Sigmoid colon (tissue), 7 donors: ENCODE data around the gene SLC4A1. TPM values are rescaled to one million over a fixed set of nuclear protein-coding genes. Genes with fewer than 3 reads are reported as not detected.

Source experiments
- DNase-seq: peaks from one replicate; pipeline ENCODE4 v3.0.0-alpha.2; 2019
- H3K27ac ChIP-seq, 4 donors: fragments of 200-600 bp; sonication (generic); one replicate each; pipeline ENCODE4 v1.5.1; 2016 to 2019; ENCODE audit warnings: mild to moderate bottlenecking in 1 of 4
- H3K27me3 ChIP-seq, 3 donors: fragments of 200-600 bp; sonication (generic); one replicate each; pipeline ENCODE4 v1.5.1; 2019; ENCODE audit warnings: mild to moderate bottlenecking in 1 of 3
- H3K36me3 ChIP-seq, 4 donors: fragments of 200-600 bp; sonication (generic); one replicate each; pipeline ENCODE4 v1.5.1; 2016 to 2019
- H3K4me1 ChIP-seq, 4 donors: fragments of 200-600 bp; sonication (generic); one replicate each; pipeline ENCODE4 v1.5.1; 2017 to 2019
- H3K4me3 ChIP-seq, 4 donors: fragments of 200-600 bp; sonication (generic); one replicate each; pipeline ENCODE4 v1.5.1; 2017 to 2019; ENCODE audit warnings: mild to moderate bottlenecking in 2 of 4, moderate library complexity in 1 of 4
- H3K9me3 ChIP-seq, 4 donors: fragments of 200-600 bp in 3 of 4; sonication (generic) in 3 of 4; one replicate each; pipeline versions ENCODE4 v1.5.1 to v1.6.1; 2013 to 2019
- EP300 ChIP-seq, 4 donors: sonication (generic); formaldehyde crosslinking; IDR thresholded peaks; one replicate each; pipeline ENCODE4 v1.6.1; 2017; ENCODE audit warnings: antibody characterized with exemption in 4 of 4
- POLR2A ChIP-seq, 2 donors: fragments of 450-650 bp; IDR thresholded peaks; one replicate each; pipeline ENCODE4 v1.6.1; 2016; ENCODE audit warnings: antibody characterized with exemption in 2 of 2, mild to moderate bottlenecking in 2 of 2, moderate library complexity in 2 of 2
- POLR2AphosphoS5 ChIP-seq, 4 donors: sonication (generic); formaldehyde crosslinking; IDR thresholded peaks; one replicate each; pipeline ENCODE4 v1.6.1; 2017; ENCODE audit warnings: antibody characterized with exemption in 4 of 4
- WGBS, 2 donors: extraction: QIAGEN DNeasy Blood & Tissue Kit; methylation state at CpG; one replicate each; pipeline ENCODE4 v1.1.7; 2013; 5-methylcytosine and 5-hydroxymethylcytosine counted together
- intact Hi-C: fragments of 100-400 bp; cut with DNase I; formaldehyde crosslinking; loops from one replicate; pipeline ENCODE4 v1.15.1; 2023
- polyA plus RNA-seq, 3 donors: library from polyadenylated mRNA; stranded (reverse); fragments of 200-250 nt; gene quantifications; one replicate each; pipeline ENCODE4 v1.2.3, GENCODE V29; 2013
- small RNA-seq, 3 donors: library from RNA; depleted of rRNA; stranded (forward); fragments of <200 nt; gene quantifications; one replicate each; pipeline ENCODE3, GENCODE V24; 2016
- total RNA-seq, 4 donors: library from RNA; depleted of rRNA; stranded (reverse); fragments of >200 nt; gene quantifications; one replicate each; pipeline ENCODE4 v1.1.0, GENCODE V29; 2016
- TF ChIP-seq, protein P1 (sequence below), 4 experiments: fragments of 450-650 bp in 3 of 4; fragments of 200-600 bp in 1 of 4; IDR thresholded peaks; one replicate each; pipeline ENCODE4 v1.5.1; 2016 to 2019; ENCODE audit warnings: antibody characterized with exemption in 4 of 4, mild to moderate bottlenecking in 3 of 4, moderate library complexity in 2 of 4
- donor health status: healthy with polysubstance abuse.
- donor health status: Bipolar disorder and iron deficiency.
- donor health status: healthy.

Gene SLC4A1
- total and polyA plus RNA-seq, 7 donors, result under 0.01 to 0.23 TPM; not detected in 5

DNA sequence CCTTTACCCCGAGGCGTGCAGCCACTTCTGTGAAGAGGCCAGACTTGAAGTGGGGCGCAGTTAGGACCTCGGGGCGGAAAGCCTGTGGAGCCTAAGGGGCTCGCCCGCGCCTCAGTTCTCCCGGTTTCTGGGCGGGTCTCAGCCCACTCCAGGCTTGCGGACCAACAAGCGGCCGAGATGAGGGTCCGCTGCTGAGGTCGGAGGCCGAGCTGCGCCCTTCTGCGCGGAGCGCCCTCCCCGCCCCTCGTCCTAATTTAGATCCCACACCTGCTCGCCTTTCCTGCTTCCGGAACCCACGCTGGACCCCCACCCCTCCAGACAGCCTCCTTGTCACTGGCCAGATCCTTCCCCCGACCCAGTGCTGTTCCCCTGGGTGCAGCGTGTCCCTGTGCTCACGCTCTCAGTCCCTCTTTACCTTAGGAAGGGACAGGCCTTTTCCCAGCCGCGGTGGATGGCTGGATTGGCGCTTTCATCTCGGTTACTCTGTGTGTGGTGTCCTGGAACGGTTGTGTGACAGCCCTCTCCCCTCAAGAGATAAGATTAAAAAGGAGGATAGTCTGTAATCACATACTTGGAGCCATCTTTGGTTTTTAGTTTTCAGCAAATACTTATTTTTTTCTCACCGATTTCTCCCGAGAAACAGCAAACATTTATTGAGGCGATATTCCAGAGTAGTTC, 67.3 kb downstream of the SLC4A1 start:
- Histone ChIP-seq H3K27me3 (no peaks in the 10 kb centered on the region), H3K9me3 (no peaks in the 10 kb centered on the region), H3K36me3 (peaks cover 5 to 17% (median 10%) of the 10 kb centered on the region in 4 donors), H3K4me3 (peak overlapping the region; percentile 51 to 99 (median 94)), H3K4me1 (peaks cover 0 to 44% (median 28%) of the 10 kb centered on the region in 4 donors), H3K27ac (peak overlapping the region; percentile 97 to 99 (median 98))
- no peak for DNase-seq
- peak in 1 of 2 donors; percentile 29 for TF ChIP-seq POLR2A (IDR thresholded peaks at IDR 0.05)
- TF ChIP-seq, protein P1, sequence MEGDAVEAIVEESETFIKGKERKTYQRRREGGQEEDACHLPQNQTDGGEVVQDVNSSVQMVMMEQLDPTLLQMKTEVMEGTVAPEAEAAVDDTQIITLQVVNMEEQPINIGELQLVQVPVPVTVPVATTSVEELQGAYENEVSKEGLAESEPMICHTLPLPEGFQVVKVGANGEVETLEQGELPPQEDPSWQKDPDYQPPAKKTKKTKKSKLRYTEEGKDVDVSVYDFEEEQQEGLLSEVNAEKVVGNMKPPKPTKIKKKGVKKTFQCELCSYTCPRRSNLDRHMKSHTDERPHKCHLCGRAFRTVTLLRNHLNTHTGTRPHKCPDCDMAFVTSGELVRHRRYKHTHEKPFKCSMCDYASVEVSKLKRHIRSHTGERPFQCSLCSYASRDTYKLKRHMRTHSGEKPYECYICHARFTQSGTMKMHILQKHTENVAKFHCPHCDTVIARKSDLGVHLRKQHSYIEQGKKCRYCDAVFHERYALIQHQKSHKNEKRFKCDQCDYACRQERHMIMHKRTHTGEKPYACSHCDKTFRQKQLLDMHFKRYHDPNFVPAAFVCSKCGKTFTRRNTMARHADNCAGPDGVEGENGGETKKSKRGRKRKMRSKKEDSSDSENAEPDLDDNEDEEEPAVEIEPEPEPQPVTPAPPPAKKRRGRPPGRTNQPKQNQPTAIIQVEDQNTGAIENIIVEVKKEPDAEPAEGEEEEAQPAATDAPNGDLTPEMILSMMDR (IDR thresholded peaks at IDR 0.05), result no peak
- TF ChIP-seq POLR2AphosphoS5 (IDR thresholded peaks at IDR 0.05), result peak in 2 of 4 donors; percentile 7 to 40
- TF ChIP-seq EP300 (IDR thresholded peaks at IDR 0.05), result no peak
- 4 to 5% methylated on average over 36 of the region's 36 CpGs for WGBS, 2 donors
- intact Hi-C loops, result no loop called here

GRCh38 chr17:44199553-44200477, 68.1 kb downstream of the SLC4A1 start, which contains the start of gene ATXN7L3:
ATXN7L3 (minus strand) TSS chr17:44199884; CDS start chr17:44198070, 1,814 bp downstream.
- intact Hi-C loops, result loop anchor here (1.0 to 10.0 kb wide), 2 partner anchors 14 to 945 kb away; partner anchors contain the start of genes HEXIM1 and TMUB2
- Histone ChIP-seq H3K27me3 (no peaks in the 10 kb centered on the region), H3K36me3 (peaks cover 9 to 25% (median 18%) of the 10 kb centered on the region in 4 donors), H3K4me1 (peaks cover 0 to 36% (median 28%) of the 10 kb centered on the region in 4 donors), H3K4me3 (peak within 1 kb of the TSS; percentile 78 to 99 (median 94)), H3K9me3 (no peaks in the 10 kb centered on the region), H3K27ac (peak within 1 kb of the TSS; percentile 97 to 99 (median 98))
- TF ChIP-seq POLR2AphosphoS5 (IDR thresholded peaks at IDR 0.05), result peak; percentile 35 to 67 (median 64)
- TF ChIP-seq, protein P1 (IDR thresholded peaks at IDR 0.05), result no peak
- TF ChIP-seq POLR2A (IDR thresholded peaks at IDR 0.05), result no peak
- no peak for TF ChIP-seq EP300 (IDR thresholded peaks at IDR 0.05)
- peak; percentile 100 for DNase-seq
- whole genome bisulfite sequencing, 2 donors, result 1% methylated on average over 126 of the region's 126 CpGs

- peak overlapping the region; percentile 78 to 99 (median 94) for H3K4me3 ChIP-seq
- no peaks in the 10 kb centered on the region for H3K9me3 ChIP-seq
- H3K36me3 ChIP-seq, result peaks cover 18 to 33% (median 26%) of the 10 kb centered on the region in 4 donors
- TF ChIP-seq POLR2AphosphoS5 (IDR thresholded peaks at IDR 0.05) (peak in 2 of 4 donors; percentile 22 to 25), EP300 (IDR thresholded peaks at IDR 0.05) (no peak), POLR2A (IDR thresholded peaks at IDR 0.05) (peak in 1 of 2 donors; percentile 21)
- TF ChIP-seq, protein P1 (IDR thresholded peaks at IDR 0.05), result no peak
- no peaks in the 10 kb centered on the region for H3K27me3 ChIP-seq
- intact Hi-C loops, result loop anchor here (1.0 to 10.0 kb wide), 2 partner anchors 13 to 946 kb away; partner anchors contain the start of genes HEXIM1 and TMUB2
- peak overlapping the region; percentile 97 to 99 (median 98) for H3K27ac ChIP-seq
- peak; percentile 81 for DNase-seq
- H3K4me1 ChIP-seq, result peaks cover 0 to 33% (median 28%) of the 10 kb centered on the region in 4 donors
- WGBS, 2 donors, result 1% methylated on average over 67 to 68 of the region's 68 CpGs
Observed at GRCh38 chr17:44198721-44199552, 69.0 kb downstream of the SLC4A1 start.

Small RNA genes lying within 50 kb of the gene (small RNA-seq; reads per million reads assigned to genes)
- gene MIR6782 (0 reads per million in 3 donors), gene RF00012 (0 reads per million in 3 donors), gene RN7SL507P (0 to 0.18 (median 0) reads per million in 3 donors), gene RNU6-453P (0 reads per million in 3 donors)

Other genes with a start within 250 kb of the SLC4A1 start
- 10 to 100 TPM; 33.8 to 46.9 (median 40.1) TPM for gene LSM12, start 201.5 kb downstream of the SLC4A1 start, total RNA-seq
- 10 to 100 TPM; 28.8 to 41.6 (median 37.9) TPM for gene LSM12, start 201.5 kb downstream of the SLC4A1 start, polyA plus RNA-seq
- 10 to 100 TPM; 22.2 to 29.8 (median 25.9) TPM for gene G6PC3, start 197.4 kb downstream of the SLC4A1 start, total RNA-seq
- gene G6PC3, start 197.4 kb downstream of the SLC4A1 start, polyA plus RNA-seq, result 10 to 100 TPM in 1 of 3 donors, 1 to 10 TPM in 2; 8.4 to 45.5 (median 9.7) TPM
- gene HDAC5, start 144.5 kb downstream of the SLC4A1 start, total RNA-seq, result 10 to 100 TPM; 58.2 to 87.5 (median 69.4) TPM
- gene HDAC5, start 144.5 kb downstream of the SLC4A1 start, polyA plus RNA-seq, result 10 to 100 TPM; 15.3 to 21.8 (median 16.8) TPM
- 1 to 10 TPM in 1 of 4 donors, under 1 TPM in 3; 0.36 to 3.3 (median 0.52) TPM for gene HROB, start 126.2 kb downstream of the SLC4A1 start, total RNA-seq
- gene HROB, start 126.2 kb downstream of the SLC4A1 start, polyA plus RNA-seq, result 1 to 10 TPM in 1 of 3 donors, under 1 TPM in 1, not detected in 1; 0.69 to 3.1 TPM
- gene ASB16, start 97.4 kb downstream of the SLC4A1 start, total RNA-seq, result 1 to 10 TPM in 3 of 4 donors, under 1 TPM in 1; 0.82 to 4.2 (median 1.6) TPM
- gene ASB16, start 97.4 kb downstream of the SLC4A1 start, polyA plus RNA-seq, result under 1 TPM in 1 of 3 donors, not detected in 2; 0.19 TPM
- gene TMUB2, start 81.2 kb downstream of the SLC4A1 start, total RNA-seq, result 10 to 100 TPM; 26.9 to 40.3 (median 29.2) TPM
- 10 to 100 TPM; 19.0 to 41.3 (median 22.2) TPM for gene TMUB2, start 81.2 kb downstream of the SLC4A1 start, polyA plus RNA-seq
- gene ATXN7L3, start 68.3 kb downstream of the SLC4A1 start, total RNA-seq, result 10 to 100 TPM; 26.4 to 37.4 (median 35.0) TPM
- gene ATXN7L3, start 68.3 kb downstream of the SLC4A1 start, polyA plus RNA-seq, result 10 to 100 TPM; 36.0 to 59.8 (median 43.0) TPM
- 10 to 100 TPM; 43.4 to 58.4 (median 52.5) TPM for gene UBTF, start 48.5 kb downstream of the SLC4A1 start, total RNA-seq
- 10 to 100 TPM; 26.8 to 55.0 (median 28.2) TPM for gene UBTF, start 48.5 kb downstream of the SLC4A1 start, polyA plus RNA-seq
- 10 to 100 TPM in 1 of 4 donors, 1 to 10 TPM in 3; 1.2 to 10.5 (median 6.0) TPM for gene RUNDC3A, start 40.5 kb upstream of the SLC4A1 start, total RNA-seq
- 1 to 10 TPM in 2 of 3 donors, under 1 TPM in 1; 0.46 to 2.5 (median 1.2) TPM for gene RUNDC3A, start 40.5 kb upstream of the SLC4A1 start, polyA plus RNA-seq
- gene SLC25A39, start 56.7 kb upstream of the SLC4A1 start, total RNA-seq, result 10 to 100 TPM; 39.0 to 51.8 (median 43.3) TPM
- 100 to 1,000 TPM; 121 to 163 (median 136) TPM for gene SLC25A39, start 56.7 kb upstream of the SLC4A1 start, polyA plus RNA-seq
- 100 to 1,000 TPM; 141 to 245 (median 171) TPM for gene GRN, start 77.2 kb upstream of the SLC4A1 start, total RNA-seq
- gene GRN, start 77.2 kb upstream of the SLC4A1 start, polyA plus RNA-seq, result 100 to 1,000 TPM in 2 of 3 donors, 10 to 100 TPM in 1; 69.7 to 245 (median 218) TPM
- 1 to 10 TPM in 3 of 4 donors, under 1 TPM in 1; 0.66 to 1.7 (median 1.5) TPM for gene FAM171A2, start 95.7 kb upstream of the SLC4A1 start, total RNA-seq
- gene FAM171A2, start 95.7 kb upstream of the SLC4A1 start, polyA plus RNA-seq, result under 1 TPM in 1 of 3 donors, not detected in 2; 0.67 TPM
- gene ITGA2B, start 121.5 kb upstream of the SLC4A1 start, total RNA-seq, result under 1 TPM in 3 of 4 donors, not detected in 1; 0.27 to 0.36 (median 0.33) TPM
- gene ITGA2B, start 121.5 kb upstream of the SLC4A1 start, polyA plus RNA-seq, result under 1 TPM in 1 of 3 donors, not detected in 2; 0.35 TPM
- 10 to 100 TPM; 27.5 to 43.2 (median 34.3) TPM for gene GPATCH8, start 235.3 kb upstream of the SLC4A1 start, total RNA-seq
- gene GPATCH8, start 235.3 kb upstream of the SLC4A1 start, polyA plus RNA-seq, result 10 to 100 TPM in 1 of 3 donors, 1 to 10 TPM in 2; 4.8 to 18.3 (median 5.5) TPM